ENCODE measurements around the gene OR2AJ1. TPM values are rescaled to one million over a fixed set of nuclear protein-coding genes. Genes with fewer than 3 reads are reported as not detected.
"Not testable (repeated sequence)": the region's sequence is repeated elsewhere in the genome, so short reads cannot be mapped to it uniquely, and the experiment has no call there.

Gene OR2AJ1
- total and polyA plus RNA-seq, 4 donors, result 0.10 TPM; not detected in 3

- Histone ChIP-seq H3K27me3 (ENCODE audit: control insufficient read depth, insufficient read depth, low read length) (no peaks in the 10 kb centered on the region), H3K4me3 (ENCODE audit: low read depth, low read length) (no peak overlapping the region), H3K9me3 (ENCODE audit: control insufficient read depth, insufficient read depth, low read length) (peaks cover 4% of the 10 kb centered on the region), H3K27ac (ENCODE audit: low read depth, low read length) (no peak overlapping the region), H3K4me1 (ENCODE audit: control insufficient read depth, insufficient read depth, low read length) (no peaks in the 10 kb centered on the region), H3K36me3 (ENCODE audit: control insufficient read depth, insufficient read depth, low read length) (no peaks in the 10 kb centered on the region)
- no peak for DNase-seq (ENCODE audit: low read depth in 4 of 6, low spot score in 6 of 6)
- WGBS (ENCODE audit: insufficient coverage), result 92% methylated on average over 3 of the region's 5 CpGs
Measured at GRCh38 chr1:247908766-247909165, 15.9 kb upstream of the OR2AJ1 start.

GRCh38 chr1:247913786-247914185, 10.9 kb upstream of the OR2AJ1 start:
- WGBS (ENCODE audit: insufficient coverage), result 76% methylated on average over 2 of the region's 2 CpGs
- DNase-seq (ENCODE audit: low read depth in 4 of 6, low spot score in 6 of 6), result no peak
- Histone ChIP-seq H3K9me3 (ENCODE audit: control insufficient read depth, insufficient read depth, low read length) (peaks cover 4% of the 10 kb centered on the region), H3K27ac (ENCODE audit: low read depth, low read length) (no peak overlapping the region), H3K36me3 (ENCODE audit: control insufficient read depth, insufficient read depth, low read length) (no peaks in the 10 kb centered on the region), H3K4me3 (ENCODE audit: low read depth, low read length) (no peak overlapping the region), H3K27me3 (ENCODE audit: control insufficient read depth, insufficient read depth, low read length) (no peaks in the 10 kb centered on the region), H3K4me1 (ENCODE audit: control insufficient read depth, insufficient read depth, low read length) (no peaks in the 10 kb centered on the region)

- WGBS (ENCODE audit: insufficient coverage), result 63% methylated on average over 3 of the region's 4 CpGs
- Histone ChIP-seq H3K4me3 (ENCODE audit: low read depth, low read length) (no peak overlapping the region), H3K4me1 (ENCODE audit: control insufficient read depth, insufficient read depth, low read length) (no peaks in the 10 kb centered on the region), H3K27me3 (ENCODE audit: control insufficient read depth, insufficient read depth, low read length) (no peaks in the 10 kb centered on the region), H3K9me3 (ENCODE audit: control insufficient read depth, insufficient read depth, low read length) (peaks cover 3% of the 10 kb centered on the region), H3K27ac (ENCODE audit: low read depth, low read length) (no peak overlapping the region), H3K36me3 (ENCODE audit: control insufficient read depth, insufficient read depth, low read length) (no peaks in the 10 kb centered on the region)
- DNase-seq (ENCODE audit: low read depth in 4 of 6, low spot score in 6 of 6), result no peak
Measured at GRCh38 chr1:247914941-247915662, 9.6 kb upstream of the OR2AJ1 start.

- Histone ChIP-seq H3K27ac (ENCODE audit: low read depth, low read length) (no peak within 1 kb of the TSS), H3K9me3 (ENCODE audit: control insufficient read depth, insufficient read depth, low read length) (no peaks in the 10 kb centered on the region), H3K4me3 (ENCODE audit: low read depth, low read length) (no peak within 1 kb of the TSS), H3K36me3 (ENCODE audit: control insufficient read depth, insufficient read depth, low read length) (no peaks in the 10 kb centered on the region), H3K27me3 (ENCODE audit: control insufficient read depth, insufficient read depth, low read length) (no peaks in the 10 kb centered on the region), H3K4me1 (ENCODE audit: control insufficient read depth, insufficient read depth, low read length) (no peaks in the 10 kb centered on the region)
- no peak for DNase-seq (ENCODE audit: low read depth in 4 of 6, low spot score in 6 of 6)
- no CpG with 5 or more reads among the region's 2 CpGs for WGBS (ENCODE audit: insufficient coverage)
Measured at GRCh38 chr1:247919952-247920351, 4.7 kb upstream of the OR2AJ1 start, which contains the start of gene OR2T8. TSS of gene OR2T8 (plus strand) at chr1:247920252. CDS start at chr1:247921018, 766 bp downstream.

GRCh38 chr1:247923941-247924340, 748 bp upstream of the OR2AJ1 start:
- no CpG with 5 or more reads among the region's 3 CpGs for WGBS (ENCODE audit: insufficient coverage)
- Histone ChIP-seq H3K9me3 (ENCODE audit: control insufficient read depth, insufficient read depth, low read length) (no peaks in the 10 kb centered on the region), H3K36me3 (ENCODE audit: control insufficient read depth, insufficient read depth, low read length) (no peaks in the 10 kb centered on the region), H3K4me3 (ENCODE audit: low read depth, low read length) (no peak overlapping the region), H3K27me3 (ENCODE audit: control insufficient read depth, insufficient read depth, low read length) (no peaks in the 10 kb centered on the region), H3K4me1 (ENCODE audit: control insufficient read depth, insufficient read depth, low read length) (no peaks in the 10 kb centered on the region), H3K27ac (ENCODE audit: low read depth, low read length) (no peak overlapping the region)
- DNase-seq (ENCODE audit: low read depth in 4 of 6, low spot score in 6 of 6), result no peak

GRCh38 chr1:247933989-247934388, 9.3 kb downstream of the OR2AJ1 start:
- no peaks in the 10 kb centered on the region for H3K9me3 ChIP-seq (ENCODE audit: control insufficient read depth, insufficient read depth, low read length)
- DNase-seq (ENCODE audit: low read depth in 4 of 6, low spot score in 6 of 6), result no peak
- no peaks in the 10 kb centered on the region for H3K36me3 ChIP-seq (ENCODE audit: control insufficient read depth, insufficient read depth, low read length)
- H3K27ac ChIP-seq (ENCODE audit: low read depth, low read length), result no peak overlapping the region
- peaks cover 4% of the 10 kb centered on the region for H3K4me1 ChIP-seq (ENCODE audit: control insufficient read depth, insufficient read depth, low read length)
- no peaks in the 10 kb centered on the region for H3K27me3 ChIP-seq (ENCODE audit: control insufficient read depth, insufficient read depth, low read length)
- WGBS (ENCODE audit: insufficient coverage), result 93% methylated on average over 6 of the region's 8 CpGs
- H3K4me3 ChIP-seq (ENCODE audit: low read depth, low read length), result no peak overlapping the region

GRCh38 chr1:247935781-247936180, 11.1 kb downstream of the OR2AJ1 start:
- no peak overlapping the region for H3K4me3 ChIP-seq (ENCODE audit: low read depth, low read length)
- WGBS (ENCODE audit: insufficient coverage), result 89% methylated on average over 7 of the region's 9 CpGs
- H3K27me3 ChIP-seq (ENCODE audit: control insufficient read depth, insufficient read depth, low read length), result no peaks in the 10 kb centered on the region
- peaks cover 4% of the 10 kb centered on the region for H3K4me1 ChIP-seq (ENCODE audit: control insufficient read depth, insufficient read depth, low read length)
- H3K9me3 ChIP-seq (ENCODE audit: control insufficient read depth, insufficient read depth, low read length), result no peaks in the 10 kb centered on the region
- H3K27ac ChIP-seq (ENCODE audit: low read depth, low read length), result no peak overlapping the region
- no peak for DNase-seq (ENCODE audit: low read depth in 4 of 6, low spot score in 6 of 6)
- no peaks in the 10 kb centered on the region for H3K36me3 ChIP-seq (ENCODE audit: control insufficient read depth, insufficient read depth, low read length)

- no peak overlapping the region for H3K4me3 ChIP-seq (ENCODE audit: low read depth, low read length)
- peaks cover 4% of the 10 kb centered on the region for H3K4me1 ChIP-seq (ENCODE audit: control insufficient read depth, insufficient read depth, low read length)
- WGBS (ENCODE audit: insufficient coverage), result 96% methylated on average over 18 of the region's 18 CpGs
Measured at GRCh38 chr1:247936415-247936814, 11.7 kb downstream of the OR2AJ1 start.

GRCh38 chr1:247936965-247937734, 12.5 kb downstream of the OR2AJ1 start:
- peak; percentile 21 to 83 (median 48) for DNase-seq (ENCODE audit: low read depth in 4 of 6, low spot score in 6 of 6)
- H3K36me3 ChIP-seq (ENCODE audit: control insufficient read depth, insufficient read depth, low read length); H3K27me3 ChIP-seq (ENCODE audit: control insufficient read depth, insufficient read depth, low read length); H3K27ac ChIP-seq (ENCODE audit: low read depth, low read length); H3K9me3 ChIP-seq (ENCODE audit: control insufficient read depth, insufficient read depth, low read length); H3K4me1 ChIP-seq (ENCODE audit: control insufficient read depth, insufficient read depth, low read length): not testable (repeated sequence)
- peak overlapping the region; percentile 38 for H3K4me3 ChIP-seq (ENCODE audit: low read depth, low read length)
- WGBS (ENCODE audit: insufficient coverage), result 2% methylated on average over 41 of the region's 44 CpGs

More at GRCh38 chr1:247936415-247936814, 11.7 kb downstream of the OR2AJ1 start:
- Histone ChIP-seq H3K27ac (ENCODE audit: low read depth, low read length) (no peak overlapping the region), H3K27me3 (ENCODE audit: control insufficient read depth, insufficient read depth, low read length) (no peaks in the 10 kb centered on the region), H3K9me3 (ENCODE audit: control insufficient read depth, insufficient read depth, low read length) (no peaks in the 10 kb centered on the region), H3K36me3 (ENCODE audit: control insufficient read depth, insufficient read depth, low read length) (no peaks in the 10 kb centered on the region)
- DNase-seq (ENCODE audit: low read depth in 4 of 6, low spot score in 6 of 6), result no peak

GRCh38 chr1:247942624-247943023, 17.9 kb downstream of the OR2AJ1 start:
- 71% methylated on average over 3 of the region's 6 CpGs for WGBS (ENCODE audit: insufficient coverage)

More at GRCh38 chr1:247942624-247943023, 17.9 kb downstream of the OR2AJ1 start:
- Histone ChIP-seq H3K4me1 (ENCODE audit: control insufficient read depth, insufficient read depth, low read length) (no peaks in the 10 kb centered on the region), H3K36me3 (ENCODE audit: control insufficient read depth, insufficient read depth, low read length) (no peaks in the 10 kb centered on the region), H3K4me3 (ENCODE audit: low read depth, low read length) (no peak overlapping the region), H3K9me3 (ENCODE audit: control insufficient read depth, insufficient read depth, low read length) (no peaks in the 10 kb centered on the region), H3K27me3 (ENCODE audit: control insufficient read depth, insufficient read depth, low read length) (no peaks in the 10 kb centered on the region), H3K27ac (ENCODE audit: low read depth, low read length) (no peak overlapping the region)
- no peak for DNase-seq (ENCODE audit: low read depth in 4 of 6, low spot score in 6 of 6)
